ENCODE measurements around the gene SERPINB4. TPM values are rescaled to one million over a fixed set of nuclear protein-coding genes. Genes with fewer than 3 reads are reported as not detected.
"Not testable (repeated sequence)": the region's sequence is repeated elsewhere in the genome, so short reads cannot be mapped to it uniquely, and the experiment has no call there.

The SERPINB4 gene
- total RNA-seq, result not detected
- not detected for polyA plus RNA-seq

DNA sequence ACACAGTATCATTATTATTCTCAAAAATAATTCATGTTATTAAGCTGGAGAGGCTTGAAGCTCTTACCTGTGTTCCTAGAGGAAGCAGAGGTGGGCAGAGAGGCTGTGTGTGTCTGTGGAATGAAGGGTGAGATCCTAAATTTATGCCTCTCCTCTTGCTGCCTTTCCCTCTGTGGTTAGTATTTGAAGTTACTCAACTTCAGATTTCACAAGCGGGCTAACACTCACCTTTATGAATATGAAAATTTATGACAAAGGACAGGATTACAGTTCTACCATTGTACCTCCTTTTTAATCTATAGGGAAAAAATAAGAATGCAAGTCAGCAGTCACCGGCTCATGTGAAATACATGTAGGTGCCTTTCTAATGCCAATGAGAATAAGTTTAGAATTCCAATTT lies at the start of gene SERPINB4:
TSS of gene SERPINB4 (minus strand) at position 115 of the 400 bp plus-strand sequence. CDS start 679 bp downstream, outside the sequence.
- H3K4me1 ChIP-seq; H3K4me3 ChIP-seq; FAIRE-seq; H3K27ac ChIP-seq; DNase-seq; H3K27me3 ChIP-seq; ATAC-seq; H3K9me3 ChIP-seq; H3K36me3 ChIP-seq; intact Hi-C loops (cut with DNase I): not testable (repeated sequence)
- WGBS, 2 donors, result 74 to 92% methylated on average over 1 of the region's 2 CpGs

DNA sequence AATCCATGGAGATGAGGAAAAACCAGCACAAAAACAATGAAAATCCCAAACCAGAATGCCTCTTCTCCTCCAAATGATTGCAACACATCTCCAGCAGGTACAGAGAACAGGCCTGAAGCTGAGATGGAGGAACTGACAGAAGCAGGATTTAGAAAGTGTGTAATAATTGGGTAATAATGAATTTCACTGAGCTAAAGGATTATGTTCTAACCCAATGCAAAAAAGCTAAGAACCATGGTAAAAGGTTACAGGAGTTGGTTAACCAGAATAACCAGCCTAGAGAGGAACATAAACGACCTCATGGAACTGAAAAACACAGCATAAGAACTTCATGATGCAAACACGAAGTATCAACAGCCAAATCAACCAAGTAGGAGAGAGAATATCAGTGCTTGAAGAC lies 45.0 kb upstream of the SERPINB4 start:
- Histone ChIP-seq H3K9me3 (no peaks in the 10 kb centered on the region), H3K4me3 (no peak overlapping the region), H3K4me1 (no peaks in the 10 kb centered on the region), H3K27ac (no peak overlapping the region), H3K36me3 (no peaks in the 10 kb centered on the region), H3K27me3 (peaks cover 0 to 3% (median 0%) of the 10 kb centered on the region in 4 donors)
- intact Hi-C loops (cut with DNase I), result no loop called here
- WGBS, 2 donors, result 38 to 43% methylated on average over 2 of the region's 2 CpGs
- DNase-seq (no peak), FAIRE-seq (no peak), ATAC-seq (no peak)
- TF ChIP-seq, protein P1, sequence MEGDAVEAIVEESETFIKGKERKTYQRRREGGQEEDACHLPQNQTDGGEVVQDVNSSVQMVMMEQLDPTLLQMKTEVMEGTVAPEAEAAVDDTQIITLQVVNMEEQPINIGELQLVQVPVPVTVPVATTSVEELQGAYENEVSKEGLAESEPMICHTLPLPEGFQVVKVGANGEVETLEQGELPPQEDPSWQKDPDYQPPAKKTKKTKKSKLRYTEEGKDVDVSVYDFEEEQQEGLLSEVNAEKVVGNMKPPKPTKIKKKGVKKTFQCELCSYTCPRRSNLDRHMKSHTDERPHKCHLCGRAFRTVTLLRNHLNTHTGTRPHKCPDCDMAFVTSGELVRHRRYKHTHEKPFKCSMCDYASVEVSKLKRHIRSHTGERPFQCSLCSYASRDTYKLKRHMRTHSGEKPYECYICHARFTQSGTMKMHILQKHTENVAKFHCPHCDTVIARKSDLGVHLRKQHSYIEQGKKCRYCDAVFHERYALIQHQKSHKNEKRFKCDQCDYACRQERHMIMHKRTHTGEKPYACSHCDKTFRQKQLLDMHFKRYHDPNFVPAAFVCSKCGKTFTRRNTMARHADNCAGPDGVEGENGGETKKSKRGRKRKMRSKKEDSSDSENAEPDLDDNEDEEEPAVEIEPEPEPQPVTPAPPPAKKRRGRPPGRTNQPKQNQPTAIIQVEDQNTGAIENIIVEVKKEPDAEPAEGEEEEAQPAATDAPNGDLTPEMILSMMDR (IDR thresholded peaks at IDR 0.05), result no peak

DNA sequence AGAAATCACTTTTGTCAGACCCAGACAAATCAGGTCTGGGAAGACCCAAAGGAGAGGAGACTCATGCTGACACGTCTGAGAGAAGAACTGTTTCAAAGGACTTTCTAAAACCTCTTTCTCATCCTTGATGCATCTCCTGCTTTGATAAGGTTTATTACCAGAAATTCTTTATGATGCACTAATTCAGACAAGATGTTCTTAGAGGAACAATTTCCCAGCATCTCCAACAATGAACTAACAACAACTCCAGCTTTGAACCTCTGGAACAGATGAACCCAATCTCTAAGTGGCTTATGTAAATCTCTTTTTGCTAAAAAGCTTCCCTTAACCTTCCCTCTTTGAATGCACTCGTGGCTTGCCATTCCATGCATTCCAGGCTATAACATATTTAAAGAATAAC lies 42.8 kb upstream of the SERPINB4 start:
- Histone ChIP-seq H3K36me3 (no peaks in the 10 kb centered on the region), H3K4me3 (no peak overlapping the region), H3K9me3 (no peaks in the 10 kb centered on the region), H3K4me1 (peaks cover 4 to 7% (median 5%) of the 10 kb centered on the region in 3 donors), H3K27ac (no peak overlapping the region), H3K27me3 (peaks cover 0 to 3% (median 0%) of the 10 kb centered on the region in 4 donors)
- TF ChIP-seq, protein P1 (IDR thresholded peaks at IDR 0.05), result no peak
- DNase-seq (no peak), ATAC-seq (no peak), FAIRE-seq (no peak)
- intact Hi-C loops (cut with DNase I), result no loop called here
- 44 to 54% methylated on average over 2 of the region's 2 CpGs for WGBS, 2 donors

DNA sequence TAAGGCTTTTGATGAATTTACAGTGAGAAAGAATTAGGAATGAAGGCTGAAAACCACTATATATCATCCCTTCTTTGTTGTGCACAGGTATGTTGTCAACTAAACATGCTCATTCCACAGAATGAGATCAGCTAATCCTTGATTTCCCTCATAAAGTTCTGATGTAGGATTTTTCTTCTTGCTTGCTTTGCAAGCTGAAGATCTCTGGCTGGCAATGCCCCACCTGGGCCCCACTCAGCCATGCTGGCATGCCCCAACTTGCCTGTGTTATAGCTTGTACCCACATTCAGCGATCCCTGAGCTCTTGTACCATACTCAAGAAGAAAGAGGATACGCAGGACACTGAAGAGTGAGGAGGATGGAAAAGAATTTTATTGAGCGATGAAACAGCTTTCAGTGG lies 40.7 kb upstream of the SERPINB4 start:
- Histone ChIP-seq H3K36me3 (no peaks in the 10 kb centered on the region), H3K27me3 (peaks cover 0 to 3% (median 0%) of the 10 kb centered on the region in 4 donors), H3K9me3 (no peaks in the 10 kb centered on the region), H3K4me1 (peaks cover 5 to 15% (median 5%) of the 10 kb centered on the region in 3 donors), H3K4me3 (no peak overlapping the region), H3K27ac (no peak overlapping the region)
- TF ChIP-seq, protein P1 (IDR thresholded peaks at IDR 0.05), result no peak
- 88 to 98% methylated on average over 3 of the region's 3 CpGs for WGBS, 2 donors
- ATAC-seq (no peak), FAIRE-seq (no peak), DNase-seq (no peak)
- intact Hi-C loops (cut with DNase I), result no loop called here

DNA sequence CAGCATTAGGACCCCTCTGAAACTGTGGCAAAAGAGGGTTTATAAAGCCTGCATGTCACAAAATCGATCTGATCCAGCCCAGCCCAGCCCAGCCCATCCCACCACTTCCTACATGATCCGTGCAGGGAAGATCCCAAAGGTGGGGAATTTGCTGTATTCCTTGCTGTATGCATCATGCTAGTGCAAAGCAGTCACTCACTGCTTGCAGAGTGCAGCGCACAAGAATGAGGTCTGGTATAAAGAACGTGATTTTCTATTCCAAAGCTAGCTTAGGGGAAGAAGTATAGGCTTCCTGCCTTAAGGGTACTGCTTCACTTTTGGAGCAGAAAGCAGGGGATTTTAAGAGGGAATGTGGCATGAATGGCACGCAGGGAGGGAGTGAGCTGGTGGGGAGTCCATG lies 39.8 kb upstream of the SERPINB4 start:
- TF ChIP-seq, protein P1 (IDR thresholded peaks at IDR 0.05), result no peak
- Histone ChIP-seq H3K27ac (no peak overlapping the region), H3K36me3 (no peaks in the 10 kb centered on the region), H3K4me3 (no peak overlapping the region), H3K9me3 (no peaks in the 10 kb centered on the region), H3K4me1 (peaks cover 5 to 15% (median 5%) of the 10 kb centered on the region in 3 donors), H3K27me3 (peaks cover 0 to 3% (median 0%) of the 10 kb centered on the region in 4 donors)
- whole genome bisulfite sequencing, 2 donors, result 60 to 67% methylated on average over 5 of the region's 5 CpGs
- DNase-seq (no peak), FAIRE-seq (no peak), ATAC-seq (no peak)
- intact Hi-C loops (cut with DNase I), result no loop called here
